Measurements from ENCODE around the gene AJM1. TPM values are rescaled to one million over a fixed set of nuclear protein-coding genes. Genes with fewer than 3 reads are reported as not detected.

The AJM1 gene
- total RNA-seq, 1 experiment from 2014 or later, result 1.9 TPM

DNA sequence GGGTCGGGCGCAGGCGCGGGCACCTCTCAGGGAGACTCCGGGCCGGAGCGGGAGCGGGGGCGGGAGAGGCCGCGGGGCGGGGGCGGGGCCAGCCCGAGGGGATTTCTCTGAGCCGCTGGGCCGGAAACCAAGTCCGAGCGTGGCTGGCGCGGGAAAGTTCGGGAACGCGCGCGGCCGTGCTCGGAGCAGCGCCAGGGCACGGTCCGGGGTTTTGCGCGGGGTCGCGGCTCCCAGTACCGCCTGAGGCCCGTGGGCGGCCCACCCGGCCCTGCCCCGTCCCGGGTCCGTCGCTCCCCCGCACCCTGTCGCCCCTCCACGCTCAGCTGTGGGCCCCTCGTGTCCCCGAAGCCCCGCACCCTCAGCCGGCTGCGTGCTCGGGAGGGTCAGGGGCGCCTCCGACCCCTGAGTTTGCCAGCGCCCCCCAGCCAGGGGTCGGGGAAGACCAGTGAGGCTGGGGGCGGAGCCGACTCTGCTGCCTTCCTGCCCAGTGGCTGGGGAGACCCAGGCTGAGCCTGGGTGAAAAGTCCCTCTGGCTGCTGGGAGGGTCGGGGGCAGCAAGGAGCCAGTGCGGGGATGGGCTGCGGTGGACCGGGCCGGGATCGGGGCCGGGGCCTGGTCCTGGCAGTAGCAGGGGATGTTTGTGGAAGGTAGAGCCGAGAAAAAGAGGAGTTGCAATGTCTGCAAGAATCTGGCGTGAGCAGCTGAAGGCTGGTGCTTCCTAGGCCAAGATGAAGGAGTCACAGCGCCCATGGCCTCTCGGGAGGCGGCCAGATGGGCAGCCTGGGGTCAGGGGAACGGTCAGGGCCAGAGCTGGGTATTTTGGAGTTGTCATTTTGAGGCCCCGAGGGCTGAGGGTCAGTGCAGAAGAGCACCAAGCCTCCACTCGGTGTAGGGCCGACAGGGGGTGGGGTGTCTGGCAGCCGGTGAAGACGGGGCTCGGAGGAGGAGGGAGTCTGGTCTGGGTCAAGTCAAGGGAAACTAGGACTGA lies 44.6 kb downstream of the AJM1 start:
- DNase-seq, result peak; percentile 66
- Histone ChIP-seq H3K4me3 (ENCODE audit: low read length) (peak overlapping the region; percentile 99), H3K9me3 (ENCODE audit: low read length) (no peaks in the 10 kb centered on the region), H3K27me3 (ENCODE audit: low read length) (no peaks in the 10 kb centered on the region), H3K9me2 (replicated peaks; ENCODE audit: insufficient read depth, low read length) (no peaks in the 10 kb centered on the region), H3K27ac (ENCODE audit: low read length) (peak overlapping the region; percentile 20; the same call in 1 of the 2 replicates), H2AFZ (ENCODE audit: low read length) (no peak overlapping the region), H3K79me2 (ENCODE audit: low read length) (peaks cover 53% of the 10 kb centered on the region), H3K9ac (ENCODE audit: low read length) (peak overlapping the region; percentile 87), H3K36me3 (ENCODE audit: insufficient read depth, low read length) (peaks cover 4% of the 10 kb centered on the region; the same call in 1 of the 2 replicates), H3K4me1 (ENCODE audit: low read length) (peaks cover 29% of the 10 kb centered on the region), H3K4me2 (ENCODE audit: low read depth, low read length, poor library complexity, severe bottlenecking) (peak overlapping the region; percentile 98), H4K20me1 (ENCODE audit: insufficient read depth, low read depth, low read length) (peaks cover 12% of the 10 kb centered on the region)

DNA sequence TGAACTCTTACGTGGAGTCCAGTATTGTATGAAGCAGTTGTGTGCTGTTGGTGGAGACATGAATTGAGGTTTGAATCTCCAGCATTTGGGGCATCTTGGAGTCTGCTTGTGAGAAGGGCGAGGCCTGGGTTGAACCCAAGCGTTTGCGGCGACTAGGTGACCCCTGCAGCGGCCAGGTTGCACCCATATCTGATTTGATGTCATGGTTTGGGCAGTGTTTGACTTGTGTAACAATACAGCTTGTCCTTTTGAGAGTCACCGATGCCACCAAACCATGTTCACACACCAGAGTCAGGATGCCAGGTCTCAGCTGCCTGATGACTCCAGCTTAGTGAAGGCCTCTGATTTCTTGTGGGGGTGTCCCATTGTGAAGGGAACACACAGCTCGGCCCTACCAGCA lies 46.2 kb downstream of the AJM1 start:
- Histone ChIP-seq H3K79me2 (ENCODE audit: low read length) (peaks cover 64% of the 10 kb centered on the region), H3K27me3 (ENCODE audit: low read length) (no peaks in the 10 kb centered on the region), H3K4me3 (ENCODE audit: low read length) (no peak overlapping the region), H4K20me1 (ENCODE audit: insufficient read depth, low read depth, low read length) (peaks cover 12% of the 10 kb centered on the region), H3K4me1 (ENCODE audit: low read length) (peaks cover 21% of the 10 kb centered on the region), H3K27ac (ENCODE audit: low read length) (no peak overlapping the region), H3K9me2 (replicated peaks; ENCODE audit: insufficient read depth, low read length) (no peaks in the 10 kb centered on the region), H3K9ac (ENCODE audit: low read length) (no peak overlapping the region), H3K9me3 (ENCODE audit: low read length) (no peaks in the 10 kb centered on the region), H3K36me3 (ENCODE audit: insufficient read depth, low read length) (peaks cover 4% of the 10 kb centered on the region; the same call in 1 of the 2 replicates), H3K4me2 (ENCODE audit: low read depth, low read length, poor library complexity, severe bottlenecking) (no peak overlapping the region), H2AFZ (ENCODE audit: low read length) (no peak overlapping the region)
- no peak for DNase-seq

DNA sequence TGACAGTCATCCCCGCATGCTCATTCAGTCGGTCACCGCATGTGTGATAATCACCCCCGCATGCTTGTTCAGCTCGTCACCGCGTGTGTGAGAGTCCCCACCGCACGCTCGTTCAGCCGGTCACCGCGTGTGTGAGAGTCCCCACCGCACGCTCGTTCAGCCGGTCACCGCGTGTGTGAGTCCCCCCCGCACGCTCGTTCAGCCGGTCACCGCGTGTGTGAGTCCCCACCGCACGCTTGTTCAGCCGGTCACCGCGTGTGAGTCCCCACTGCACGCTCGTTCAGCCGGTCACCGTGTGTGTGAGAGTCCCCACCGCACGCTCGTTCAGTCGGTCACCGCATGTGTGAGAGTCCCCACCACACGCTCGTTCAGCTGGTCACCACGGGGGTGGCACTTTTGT lies 47.6 kb downstream of the AJM1 start:
- H3K4me1 ChIP-seq (ENCODE audit: low read length), result peaks cover 20% of the 10 kb centered on the region
- H4K20me1 ChIP-seq (ENCODE audit: insufficient read depth, low read depth, low read length), result peaks cover 12% of the 10 kb centered on the region
- H3K79me2 ChIP-seq (ENCODE audit: low read length), result peaks cover 76% of the 10 kb centered on the region
- H3K27me3 ChIP-seq (ENCODE audit: low read length), result no peaks in the 10 kb centered on the region
- H3K9me2 ChIP-seq (replicated peaks; ENCODE audit: insufficient read depth, low read length), result no peaks in the 10 kb centered on the region
- DNase-seq, result no peak
- no peak overlapping the region for H3K4me2 ChIP-seq (ENCODE audit: low read depth, low read length, poor library complexity, severe bottlenecking)
- no peak overlapping the region for H3K4me3 ChIP-seq (ENCODE audit: low read length)
- no peak overlapping the region for H3K27ac ChIP-seq (ENCODE audit: low read length)
- peaks cover 4% of the 10 kb centered on the region; the same call in 1 of the 2 replicates for H3K36me3 ChIP-seq (ENCODE audit: insufficient read depth, low read length)
- H3K9me3 ChIP-seq (ENCODE audit: low read length), result no peaks in the 10 kb centered on the region
- no peak overlapping the region for H3K9ac ChIP-seq (ENCODE audit: low read length)
- no peak overlapping the region for H2AFZ ChIP-seq (ENCODE audit: low read length)

DNA sequence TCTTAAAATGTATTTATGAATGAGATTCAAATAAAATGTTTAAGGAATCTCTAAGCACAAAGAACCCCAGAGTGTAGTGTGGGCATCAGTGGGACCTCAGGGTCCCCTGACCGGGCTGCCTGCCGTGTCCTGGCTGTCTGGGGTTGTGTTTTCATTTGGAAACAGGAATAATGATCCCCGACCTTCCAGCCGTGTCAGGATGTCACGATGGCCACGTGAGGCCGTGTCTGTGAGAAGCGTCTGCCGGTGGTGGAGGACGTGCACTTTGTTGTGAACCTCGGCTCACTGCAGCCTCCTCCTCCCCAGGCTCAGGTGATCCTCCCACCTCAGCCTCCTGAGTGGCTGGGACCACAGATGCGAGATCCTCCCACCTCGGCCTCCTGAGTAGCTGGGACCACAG lies 48.4 kb downstream of the AJM1 start:
- Histone ChIP-seq H3K9me3 (ENCODE audit: low read length) (no peaks in the 10 kb centered on the region), H3K4me2 (ENCODE audit: low read depth, low read length, poor library complexity, severe bottlenecking) (no peak overlapping the region), H3K79me2 (ENCODE audit: low read length) (peaks cover 84% of the 10 kb centered on the region), H4K20me1 (ENCODE audit: insufficient read depth, low read depth, low read length) (peaks cover 12% of the 10 kb centered on the region), H3K36me3 (ENCODE audit: insufficient read depth, low read length) (peaks cover 4% of the 10 kb centered on the region; the same call in 1 of the 2 replicates), H3K27me3 (ENCODE audit: low read length) (no peaks in the 10 kb centered on the region), H2AFZ (ENCODE audit: low read length) (no peak overlapping the region), H3K4me3 (ENCODE audit: low read length) (no peak overlapping the region), H3K4me1 (ENCODE audit: low read length) (peaks cover 12% of the 10 kb centered on the region), H3K27ac (ENCODE audit: low read length) (no peak overlapping the region), H3K9ac (ENCODE audit: low read length) (no peak overlapping the region), H3K9me2 (replicated peaks; ENCODE audit: insufficient read depth, low read length) (no peaks in the 10 kb centered on the region)
- no peak for DNase-seq

Small RNAs within 50 kb of the gene (small RNA-seq; reads per million reads assigned to genes)
- gene AL355987.2 (not detected), gene MIR4292 (not detected), gene MIR4479 (not detected)

Other genes with a start within 250 kb of the AJM1 start
- not detected in 2 replicates for gene EGFL7, start 179.6 kb upstream of the AJM1 start, total RNA-seq (2014; rRNA removed; shearing (Covaris generic); ENCODE audit: low replicate concordance)
- gene AGPAT2, start 155.0 kb upstream of the AJM1 start, total RNA-seq (2014; rRNA removed; shearing (Covaris generic); ENCODE audit: low replicate concordance), result 12.3 and 38.5 TPM in 2 replicates
- not detected in 2 replicates for gene DIPK1B, start 129.9 kb upstream of the AJM1 start, total RNA-seq (2014; rRNA removed; shearing (Covaris generic); ENCODE audit: low replicate concordance)
- not detected in 2 replicates for gene LCN10, start 99.5 kb upstream of the AJM1 start, total RNA-seq (2014; rRNA removed; shearing (Covaris generic); ENCODE audit: low replicate concordance)
- gene LCN6, start 94.0 kb upstream of the AJM1 start, total RNA-seq (2014; rRNA removed; shearing (Covaris generic); ENCODE audit: low replicate concordance), result not detected in 2 replicates
- gene LCN8, start 84.2 kb upstream of the AJM1 start, total RNA-seq (2014; rRNA removed; shearing (Covaris generic); ENCODE audit: low replicate concordance), result not detected in 2 replicates
- gene LCN15, start 78.0 kb upstream of the AJM1 start, total RNA-seq (2014; rRNA removed; shearing (Covaris generic); ENCODE audit: low replicate concordance), result not detected in 2 replicates
- gene TMEM141, start 51.1 kb upstream of the AJM1 start, total RNA-seq (2014; rRNA removed; shearing (Covaris generic); ENCODE audit: low replicate concordance), result 20.5 and 61.8 TPM in 2 replicates
- 1.6 TPM in 1 of 2 replicates, not detected in the other for gene CCDC183, start 46.1 kb upstream of the AJM1 start, total RNA-seq (2014; rRNA removed; shearing (Covaris generic); ENCODE audit: low replicate concordance)
- gene RABL6, start 34.5 kb upstream of the AJM1 start, total RNA-seq (2014; rRNA removed; shearing (Covaris generic); ENCODE audit: low replicate concordance), result 43.1 and 78.1 TPM in 2 replicates
- 82.5 and 164 TPM in 2 replicates for gene PHPT1, start 6.9 kb downstream of the AJM1 start, total RNA-seq (2014; rRNA removed; shearing (Covaris generic); ENCODE audit: low replicate concordance)
- 7.9 TPM in 2 replicates for gene MAMDC4, start 9.9 kb downstream of the AJM1 start, total RNA-seq (2014; rRNA removed; shearing (Covaris generic); ENCODE audit: low replicate concordance)
- gene EDF1, start 23.8 kb downstream of the AJM1 start, total RNA-seq (2014; rRNA removed; shearing (Covaris generic); ENCODE audit: low replicate concordance), result 152 and 302 TPM in 2 replicates
- gene TRAF2, start 44.0 kb downstream of the AJM1 start, total RNA-seq (2014; rRNA removed; shearing (Covaris generic); ENCODE audit: low replicate concordance), result 6.3 and 11.3 TPM in 2 replicates
- 37.3 and 103 TPM in 2 replicates for gene FBXW5, start 102.3 kb downstream of the AJM1 start, total RNA-seq (2014; rRNA removed; shearing (Covaris generic); ENCODE audit: low replicate concordance)
- not detected in 2 replicates for gene C8G, start 102.8 kb downstream of the AJM1 start, total RNA-seq (2014; rRNA removed; shearing (Covaris generic); ENCODE audit: low replicate concordance)
- gene LCN12, start 109.8 kb downstream of the AJM1 start, total RNA-seq (2014; rRNA removed; shearing (Covaris generic); ENCODE audit: low replicate concordance), result not detected in 2 replicates
- gene PTGDS, start 135.0 kb downstream of the AJM1 start, total RNA-seq (2014; rRNA removed; shearing (Covaris generic); ENCODE audit: low replicate concordance), result not detected in 2 replicates
- gene LCNL1, start 140.5 kb downstream of the AJM1 start, total RNA-seq (2014; rRNA removed; shearing (Covaris generic); ENCODE audit: low replicate concordance), result not detected in 2 replicates
- 20.1 and 62.6 TPM in 2 replicates for gene PAXX, start 149.9 kb downstream of the AJM1 start, total RNA-seq (2014; rRNA removed; shearing (Covaris generic); ENCODE audit: low replicate concordance)
- gene CLIC3, start 154.1 kb downstream of the AJM1 start, total RNA-seq (2014; rRNA removed; shearing (Covaris generic); ENCODE audit: low replicate concordance), result not detected in 2 replicates
- 2.4 and 6.4 TPM in 2 replicates for gene ABCA2, start 185.8 kb downstream of the AJM1 start, total RNA-seq (2014; rRNA removed; shearing (Covaris generic); ENCODE audit: low replicate concordance)
- gene FUT7, start 189.6 kb downstream of the AJM1 start, total RNA-seq (2014; rRNA removed; shearing (Covaris generic); ENCODE audit: low replicate concordance), result not detected in 2 replicates
- not detected in 2 replicates for gene NPDC1, start 203.7 kb downstream of the AJM1 start, total RNA-seq (2014; rRNA removed; shearing (Covaris generic); ENCODE audit: low replicate concordance)
- not detected in 2 replicates for gene ENTPD2, start 211.6 kb downstream of the AJM1 start, total RNA-seq (2014; rRNA removed; shearing (Covaris generic); ENCODE audit: low replicate concordance)
- gene SAPCD2, start 228.1 kb downstream of the AJM1 start, total RNA-seq (2014; rRNA removed; shearing (Covaris generic); ENCODE audit: low replicate concordance), result 18.6 and 53.2 TPM in 2 replicates
- 15.1 and 26.2 TPM in 2 replicates for gene UAP1L1, start 235.0 kb downstream of the AJM1 start, total RNA-seq (2014; rRNA removed; shearing (Covaris generic); ENCODE audit: low replicate concordance)
- 28.9 and 58.1 TPM in 2 replicates for gene MAN1B1, start 244.5 kb downstream of the AJM1 start, total RNA-seq (2014; rRNA removed; shearing (Covaris generic); ENCODE audit: low replicate concordance)

All from Karpas-422 (cell line).